Activated naive CD4-positive, alpha-beta T cell treated with anti-CD3 and anti-CD28 coated beads, Interleukin-2, amount 50 U/mL, for 16 hours (primary cell): ENCODE measurements around the gene VSTM2B.
"Not testable (repeated sequence)": the region's sequence is repeated elsewhere in the genome, so short reads cannot be mapped to it uniquely, and the experiment has no call there.

Source experiments
- DNase-seq: peaks from one replicate; pipeline ENCODE4 v3.0.0-alpha.2; 2020

Gene VSTM2B

DNA sequence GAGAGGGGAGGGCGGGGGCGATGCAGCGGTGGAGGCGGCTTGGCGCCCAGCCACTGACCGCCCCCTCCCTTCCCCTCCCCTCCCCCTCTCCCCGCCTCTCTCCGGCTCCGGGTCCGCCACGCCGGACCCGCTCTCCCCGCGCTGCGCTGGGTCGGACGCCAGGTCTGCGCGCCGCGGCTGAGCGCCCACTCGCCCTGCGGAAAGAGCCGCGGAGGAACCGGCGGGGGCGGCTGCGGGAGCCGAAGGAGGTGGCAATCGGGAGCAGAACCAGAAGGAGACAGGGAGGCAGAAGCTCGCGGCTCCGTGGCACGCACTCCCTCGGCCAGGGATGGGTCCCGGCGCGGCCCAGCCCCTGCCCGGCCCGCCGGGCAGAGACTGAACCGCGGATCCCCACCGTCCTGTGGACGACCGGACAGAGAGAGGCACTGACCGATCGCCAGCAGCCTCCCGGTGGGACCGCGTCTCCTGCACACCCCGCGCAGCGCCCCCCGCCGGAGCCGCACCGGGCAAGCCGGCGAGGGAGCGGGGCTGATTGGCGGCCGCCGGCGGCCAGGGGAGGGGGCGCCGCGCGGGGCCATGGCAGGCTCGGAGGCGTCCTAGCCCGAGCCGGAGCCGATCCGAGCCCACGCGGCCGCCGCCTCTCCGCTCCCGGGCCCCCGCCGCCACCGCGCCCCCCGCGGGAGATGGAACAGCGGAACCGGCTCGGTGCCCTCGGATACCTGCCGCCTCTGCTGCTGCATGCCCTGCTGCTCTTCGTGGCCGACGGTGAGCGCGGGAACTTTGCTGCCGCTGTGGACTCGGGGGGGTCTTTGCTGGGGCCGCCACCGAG lies at the start of gene VSTM2B:
VSTM2B (plus strand) TSS at position 94 of the 829 bp plus-strand sequence; CDS start at position 684, 590 bp downstream.
- DNase-seq = no peak

DNA sequence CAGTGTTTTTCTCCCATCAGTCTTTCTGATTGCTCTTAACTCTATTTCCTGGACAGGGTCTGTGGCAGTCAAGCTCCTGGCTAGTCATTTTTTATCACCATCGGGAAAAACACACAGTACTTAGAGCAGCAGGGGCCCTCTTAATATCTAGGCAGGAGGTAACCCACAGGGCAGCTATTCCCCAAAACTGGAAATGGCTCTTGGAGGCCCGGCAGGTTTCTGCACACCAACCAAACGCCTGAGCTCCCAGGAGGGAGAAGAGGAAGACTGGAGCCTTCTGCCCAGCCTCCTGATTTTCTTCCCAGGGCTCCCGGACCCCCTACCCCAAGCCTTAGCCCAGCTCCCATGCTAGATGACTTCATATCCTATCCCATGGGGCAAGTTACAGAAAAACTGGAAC lies 49.3 kb upstream of the VSTM2B start:
- no peak for DNase-seq

- no peak for DNase-seq
Measured at GRCh38 chr19:29477831-29478577, 47.8 kb upstream of the VSTM2B start.

DNA sequence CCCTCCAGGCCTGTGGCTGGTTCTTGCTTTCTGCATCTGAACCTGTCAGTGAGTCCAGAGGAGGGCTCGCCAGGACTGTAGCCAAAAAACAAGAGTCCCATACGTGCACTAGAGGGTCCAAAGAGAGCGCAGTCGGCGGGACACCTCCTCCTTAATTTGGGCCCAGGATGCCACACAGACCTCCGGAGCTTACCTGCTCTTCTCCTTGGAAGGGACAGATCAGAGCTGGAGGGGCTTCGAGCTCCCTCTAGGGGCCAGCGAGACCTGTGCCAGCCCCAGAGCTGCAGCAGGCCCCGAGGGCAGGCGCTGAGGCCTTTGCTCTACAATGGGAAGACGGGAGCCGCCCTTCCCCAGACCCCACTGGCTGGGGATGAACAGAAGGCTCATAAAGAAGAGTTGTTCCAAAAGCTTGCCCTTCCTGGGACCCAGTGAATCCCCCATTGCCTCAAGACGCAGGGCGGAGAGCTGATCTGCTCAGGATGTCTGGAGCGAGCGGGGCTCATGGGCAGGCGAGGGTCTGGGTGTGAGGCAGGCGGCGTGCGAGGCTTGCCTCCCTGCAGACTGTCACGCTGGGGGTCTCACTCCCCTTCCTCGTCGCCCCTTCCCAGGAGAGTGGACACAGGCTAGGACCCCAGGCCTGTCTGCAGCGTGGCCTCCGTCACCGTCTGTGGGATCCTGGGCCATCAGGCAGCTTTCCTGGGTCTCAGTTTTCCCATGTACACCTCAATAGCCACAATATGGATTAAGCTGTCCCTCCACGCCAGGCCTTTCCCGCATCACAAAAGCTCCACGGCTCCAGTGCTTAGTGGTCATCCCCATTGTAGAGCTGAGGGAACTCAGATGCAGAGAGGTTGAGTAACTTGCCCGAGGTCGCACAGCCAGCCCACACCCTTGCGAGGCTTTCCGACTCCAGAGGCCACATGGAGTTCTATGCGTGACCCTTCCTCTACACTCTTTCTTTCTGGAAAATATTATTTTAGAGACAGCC lies 46.9 kb upstream of the VSTM2B start:
- DNase-seq = no peak

GRCh38 chr19:29479941-29480340 lies 45.9 kb upstream of the VSTM2B start:
- DNase-seq = no peak

DNA sequence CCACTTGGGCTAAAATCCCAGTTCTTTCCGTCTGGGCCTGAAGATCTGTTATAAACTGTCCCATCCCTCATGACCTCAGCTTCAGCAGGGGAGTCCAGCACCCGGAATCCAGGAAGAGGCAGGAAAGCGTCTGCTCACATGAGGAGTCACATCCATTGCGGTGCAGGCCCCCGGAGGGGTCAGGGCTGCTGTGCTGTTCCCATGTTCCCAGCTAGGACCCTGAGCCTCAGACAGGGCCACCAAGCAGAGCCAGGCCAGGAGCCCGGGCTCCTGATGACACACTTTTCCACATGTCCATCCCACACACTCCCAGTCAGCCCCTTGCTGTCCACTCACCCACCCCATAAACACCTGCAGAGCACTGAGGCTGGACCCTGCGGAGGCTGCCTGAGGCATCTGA lies 45.3 kb upstream of the VSTM2B start:
- no peak for DNase-seq

DNA sequence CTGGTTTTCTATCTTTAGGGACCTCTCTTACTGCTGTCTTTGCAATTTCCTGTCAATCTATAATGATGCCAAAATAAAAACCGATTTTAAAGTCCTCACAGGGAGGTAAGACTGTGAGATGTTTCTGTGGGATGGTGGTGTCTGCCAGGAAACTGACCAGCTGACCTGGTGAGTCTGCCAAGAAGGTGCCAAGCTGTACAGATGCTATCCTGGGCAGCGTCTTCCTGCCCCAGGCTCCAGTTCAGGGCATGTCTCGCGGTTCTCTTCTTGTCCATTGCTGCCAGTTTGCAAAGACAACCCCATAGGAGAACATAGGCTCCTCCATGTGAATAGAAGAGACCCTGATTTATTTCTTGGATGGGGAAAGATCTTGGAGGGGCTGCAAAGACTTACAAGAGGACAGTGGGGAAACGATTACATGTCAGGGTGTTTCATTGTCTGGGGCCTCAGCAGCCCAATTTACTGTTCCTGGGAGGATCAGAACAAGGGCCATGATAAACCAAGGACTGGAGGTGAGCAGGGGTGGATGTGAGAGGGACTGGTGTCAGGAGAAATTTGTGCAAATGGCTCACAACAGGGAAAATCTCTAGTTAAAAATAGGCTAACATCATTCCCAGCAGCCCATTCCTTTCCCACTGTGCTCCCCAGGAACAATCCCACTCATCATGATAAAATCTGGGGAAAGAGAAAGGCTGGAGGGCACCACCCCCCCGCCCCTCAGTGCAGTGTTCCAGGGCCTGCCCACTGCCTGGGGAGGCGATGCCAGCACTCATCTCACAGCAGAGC lies 42.7 kb upstream of the VSTM2B start:
- no peak for DNase-seq

DNA sequence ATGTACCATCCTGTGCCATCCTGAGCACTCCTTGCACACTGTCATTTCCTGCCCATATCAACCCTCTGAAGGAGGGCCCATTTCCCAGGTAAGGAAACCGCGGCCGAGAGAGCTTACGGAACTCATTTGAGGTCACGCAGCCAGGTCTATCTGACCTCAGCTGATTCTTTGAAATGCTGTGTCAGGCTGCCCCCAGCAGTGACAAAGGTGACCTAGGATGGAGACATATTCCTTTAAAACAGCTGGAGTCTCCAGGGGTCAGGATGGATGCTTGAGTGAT lies 42.2 kb upstream of the VSTM2B start:
- no peak for DNase-seq

- DNase-seq = no peak
Measured at GRCh38 chr19:29483944-29484581, 41.7 kb upstream of the VSTM2B start.

DNA sequence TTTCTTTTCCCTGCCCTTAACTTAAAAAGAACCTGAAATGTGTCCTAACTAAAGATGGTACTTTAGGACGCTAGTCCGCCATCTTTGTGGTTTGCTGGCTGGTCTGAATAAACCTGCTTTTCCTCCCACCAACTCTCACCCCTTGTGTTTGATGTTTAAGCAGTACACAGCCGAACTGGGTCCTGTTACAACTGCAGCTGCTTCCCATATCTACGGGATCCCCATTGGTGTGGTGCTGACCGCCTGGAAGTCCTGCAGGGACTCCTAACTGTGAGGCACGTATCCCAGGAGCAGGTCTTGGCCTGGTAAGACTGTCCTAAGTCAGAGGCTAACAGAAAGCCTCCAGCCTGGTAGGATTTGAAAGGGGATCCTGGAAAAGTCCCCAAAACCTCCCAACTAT lies 40.9 kb upstream of the VSTM2B start:
- no peak for DNase-seq

GRCh38 chr19:29485293-29485692 lies 40.5 kb upstream of the VSTM2B start:
- DNase-seq = no peak

DNA sequence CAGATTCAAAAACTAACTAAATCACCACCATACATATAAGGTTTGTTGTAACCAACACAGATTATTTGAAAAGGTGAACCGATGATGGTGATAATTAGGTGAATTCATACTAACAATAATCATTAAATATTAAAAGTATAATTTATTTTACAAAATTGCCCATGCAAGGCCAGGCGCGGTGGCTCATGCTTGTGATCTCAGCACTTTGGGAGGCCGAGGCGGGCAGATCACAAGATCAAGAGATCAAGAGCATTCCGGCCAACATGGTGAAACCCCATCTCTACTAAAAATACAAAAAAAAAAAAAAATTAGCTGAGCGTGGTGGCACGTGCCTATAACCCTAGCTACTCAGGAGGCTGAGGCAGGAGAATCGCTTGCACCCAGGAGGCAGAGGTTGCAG lies 38.8 kb upstream of the VSTM2B start:
- not testable (repeated sequence) for DNase-seq

DNA sequence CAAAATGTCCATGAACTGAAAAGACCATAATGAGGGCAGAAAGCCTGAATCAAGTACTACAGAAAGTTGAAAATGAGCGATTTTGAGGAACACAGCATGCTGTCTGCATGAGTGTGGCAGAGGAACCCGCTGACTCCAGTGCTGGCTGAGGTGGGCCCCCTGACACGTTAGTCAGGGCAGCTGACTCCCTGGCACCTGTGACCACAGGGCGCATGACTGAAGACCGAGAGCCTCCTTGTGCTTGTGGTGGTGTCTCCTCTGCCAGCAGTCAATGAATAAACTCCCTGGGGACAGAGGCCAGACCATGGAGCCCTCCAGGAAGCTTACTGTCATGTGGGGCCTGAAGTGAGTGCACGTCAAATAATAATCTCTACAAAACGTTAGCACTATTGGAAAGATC lies 38.4 kb upstream of the VSTM2B start:
- DNase-seq = no peak

GRCh38 chr19:29488316-29488715 lies 37.5 kb upstream of the VSTM2B start:
- no peak for DNase-seq

- no peak for DNase-seq
Measured at GRCh38 chr19:29489172-29489951, 36.4 kb upstream of the VSTM2B start.

GRCh38 chr19:29491491-29491890 lies 34.3 kb upstream of the VSTM2B start:
- no peak for DNase-seq

DNA sequence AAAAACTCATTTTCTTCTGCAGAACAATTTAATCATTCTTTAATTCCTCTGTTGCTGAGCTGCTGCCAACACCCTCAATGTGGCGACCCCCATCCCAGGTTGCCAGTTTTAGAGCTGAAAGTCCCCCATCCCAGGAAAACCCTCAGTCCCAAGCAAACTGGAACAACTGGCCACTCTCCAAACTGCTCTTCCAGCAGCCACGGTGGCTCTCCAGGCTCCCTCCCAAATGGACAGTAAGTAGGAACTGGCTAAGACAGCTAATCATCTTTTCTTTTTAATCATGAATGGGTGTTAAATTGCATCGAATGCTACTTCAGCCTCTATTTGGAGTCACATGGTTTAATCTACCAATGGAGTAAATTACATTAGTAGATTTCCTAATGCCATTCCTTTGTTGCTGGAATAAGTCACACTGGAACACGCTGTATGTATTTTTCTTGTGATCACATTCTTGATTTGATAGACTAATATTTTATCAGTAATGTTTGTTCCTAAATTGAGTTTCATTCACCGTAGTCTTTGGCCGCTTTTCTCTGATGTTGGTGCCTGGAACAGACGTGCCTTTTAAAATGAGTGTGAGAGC lies 33.7 kb upstream of the VSTM2B start:
- DNase-seq = no peak

- DNase-seq = no peak
Measured at GRCh38 chr19:29492769-29493168, 33.0 kb upstream of the VSTM2B start.

GRCh38 chr19:29495091-29495490 lies 30.7 kb upstream of the VSTM2B start:
- no peak for DNase-seq

GRCh38 chr19:29495901-29496441 lies 29.8 kb upstream of the VSTM2B start:
- no peak for DNase-seq
